H9 (cell line): ENCODE measurements around the gene MYD88. TPM values are rescaled to one million over a fixed set of nuclear protein-coding genes. Genes with fewer than 3 reads are reported as not detected.

Experiments
- DNase-seq: peaks from one replicate; pipeline ENCODE4 v3.0.0-alpha.2; 2017
- H2AFZ ChIP-seq: one replicate; pipeline ENCODE4 v1.6.1; 2013; ENCODE audit warnings: mild to moderate bottlenecking, low read length, control low read depth, moderate library complexity
- H2AK5ac ChIP-seq: 2 replicates; pipeline ENCODE4 v1.6.1; 2013; ENCODE audit warnings: low read length, control low read depth, mixed read lengths; ENCODE audit not compliant: insufficient read length
- H2BK120ac ChIP-seq: one replicate; pipeline ENCODE4 v1.6.1; 2013; ENCODE audit warnings: low read depth, mild to moderate bottlenecking, low read length, control low read depth, inconsistent platforms; ENCODE audit not compliant: poor library complexity, severe bottlenecking
- H2BK12ac ChIP-seq: 2 replicates; pipeline ENCODE4 v1.6.1; 2013; ENCODE audit warnings: low read length, control low read depth, mixed read lengths, low read depth; ENCODE audit not compliant: insufficient read length
- H2BK15ac ChIP-seq: 2 replicates; pipeline ENCODE4 v1.6.1; 2013; ENCODE audit warnings: low read depth, low read length, control low read depth
- H2BK20ac ChIP-seq: one replicate; pipeline ENCODE4 v1.6.1; 2013; ENCODE audit warnings: low read depth, mild to moderate bottlenecking, low read length, control low read depth, inconsistent platforms; ENCODE audit not compliant: poor library complexity, severe bottlenecking
- H2BK5ac ChIP-seq: 2 replicates; pipeline ENCODE4 v1.6.1; 2013; ENCODE audit warnings: low read length, control low read depth, mixed read lengths; ENCODE audit not compliant: insufficient read length
- H3K14ac ChIP-seq: 2 replicates; pipeline ENCODE4 v1.6.1; 2013; ENCODE audit warnings: low read length, control low read depth; ENCODE audit not compliant: insufficient read depth
- H3K18ac ChIP-seq: 2 replicates; pipeline ENCODE4 v1.6.1; 2013; ENCODE audit warnings: low read depth, mild to moderate bottlenecking, mixed read lengths, low read length, control low read depth; ENCODE audit not compliant: insufficient read length
- H3K23ac ChIP-seq: 2 replicates; pipeline ENCODE4 v1.6.1; 2013; ENCODE audit warnings: low read length, control low read depth, mixed read lengths, low read depth; ENCODE audit not compliant: insufficient read length
- H3K23me2 ChIP-seq: 2 replicates; pipeline ENCODE4 v1.6.1; 2013; ENCODE audit warnings: low read depth, mild to moderate bottlenecking, mixed read lengths, low read length, control low read depth; ENCODE audit not compliant: insufficient read length, poor library complexity, severe bottlenecking
- H3K27ac ChIP-seq: 2 replicates; pipeline ENCODE4 v1.5.1; 2013; ENCODE audit warnings: low read length, control low read depth, mixed read lengths, low read depth; ENCODE audit not compliant: insufficient read length
- H3K27me3 ChIP-seq: 2 replicates; pipeline ENCODE4 v1.6.1; 2013; ENCODE audit warnings: low read length, control low read depth, inconsistent platforms; ENCODE audit not compliant: insufficient read depth
- H3K4ac ChIP-seq: 2 replicates; pipeline ENCODE4 v1.6.1; 2013; ENCODE audit warnings: low read depth, mild to moderate bottlenecking, control low read depth, inconsistent platforms, low read length, moderate library complexity
- H3K4me1 ChIP-seq: 2 replicates; pipeline ENCODE4 v1.6.1; 2013; ENCODE audit warnings: low read length, control low read depth, inconsistent platforms; ENCODE audit not compliant: insufficient read depth
- H3K4me2 ChIP-seq: 2 replicates; pipeline ENCODE4 v1.6.1; 2013; ENCODE audit warnings: low read length, control low read depth, mixed read lengths; ENCODE audit not compliant: insufficient read length, insufficient read depth
- H3K56ac ChIP-seq: 2 replicates; pipeline ENCODE4 v1.6.1; 2013; ENCODE audit warnings: low read depth, mild to moderate bottlenecking, mixed read lengths, low read length, control low read depth; ENCODE audit not compliant: insufficient read length
- H3K79me1 ChIP-seq: 2 replicates; pipeline ENCODE4 v1.6.1; 2013; ENCODE audit warnings: low read depth, mild to moderate bottlenecking, moderate library complexity, low read length, control low read depth, inconsistent platforms; ENCODE audit not compliant: insufficient read depth, poor library complexity, severe bottlenecking
- H3K79me2 ChIP-seq: 2 replicates; pipeline ENCODE4 v1.6.1; 2013; ENCODE audit warnings: low read length, control low read depth, inconsistent platforms; ENCODE audit not compliant: insufficient read depth
- H3K9ac ChIP-seq: 2 replicates; pipeline ENCODE4 v1.6.1; 2013; ENCODE audit warnings: low read length, control low read depth, mixed read lengths; ENCODE audit not compliant: insufficient read length; ENCODE audit errors: extremely low read depth
- H3K9me3 ChIP-seq: one replicate; pipeline ENCODE4 v1.6.1; 2013; ENCODE audit warnings: low read depth, low read length, inconsistent platforms; ENCODE audit not compliant: control insufficient read depth
- H3T11ph ChIP-seq: one replicate; pipeline ENCODE4 v1.6.1; 2013; ENCODE audit warnings: mild to moderate bottlenecking, low read length, control low read depth, inconsistent platforms
- H4K20me1 ChIP-seq: one replicate; pipeline ENCODE4 v1.6.1; 2013; ENCODE audit not compliant: control insufficient read depth, insufficient read length, insufficient read depth
- H4K5ac ChIP-seq: 2 replicates; pipeline ENCODE4 v1.6.1; 2013; ENCODE audit warnings: low read depth, mild to moderate bottlenecking, mixed read lengths, low read length, control low read depth; ENCODE audit not compliant: insufficient read length
- H4K8ac ChIP-seq: replicated peaks from 2 replicates; pipeline ENCODE4 v1.6.1; 2013; ENCODE audit warnings: low read length, control low read depth, mixed read lengths, low read depth; ENCODE audit not compliant: insufficient read length
- H4K91ac ChIP-seq: 2 replicates; pipeline ENCODE4 v1.6.1; 2013; ENCODE audit warnings: low read depth, mild to moderate bottlenecking, moderate library complexity, mixed read lengths, low read length, control low read depth; ENCODE audit not compliant: insufficient read length
- H3K27ac Mint-ChIP-seq, 3 experiments: 2 replicates in 2 of 3; 3 replicates in 1 of 3; pipeline ENCODE4 v1.8.0; 2020 to 2021; ENCODE audit warnings: mixed read lengths in 3 of 3, mild to moderate bottlenecking in 1 of 3, moderate library complexity in 1 of 3
- H3K27me3 Mint-ChIP-seq: 2 replicates; pipeline ENCODE4 v1.8.0; 2021; ENCODE audit warnings: low read depth, mild to moderate bottlenecking, moderate library complexity, mixed read lengths
- H3K36me3 Mint-ChIP-seq, 3 experiments: 2 replicates in 2 of 3; 3 replicates in 1 of 3; pipeline ENCODE4 v1.8.0; 2020 to 2021; ENCODE audit warnings: low read depth in 3 of 3, mixed read lengths in 3 of 3; ENCODE audit not compliant: insufficient read depth in 1 of 3
- H3K4me1 Mint-ChIP-seq, 2 experiments: 2 replicates each; pipeline ENCODE4 v1.8.0; 2020; ENCODE audit warnings: mixed read lengths in 2 of 2
- H3K4me3 Mint-ChIP-seq, 2 experiments: 2 replicates in 1 of 2; 3 replicates in 1 of 2; pipeline ENCODE4 v1.8.0; 2020 to 2021; ENCODE audit warnings: mild to moderate bottlenecking in 2 of 2, mixed read lengths in 2 of 2, moderate library complexity in 1 of 2
- H3K9me3 Mint-ChIP-seq, 2 experiments: 2 replicates in 1 of 2; 3 replicates in 1 of 2; pipeline ENCODE4 v1.8.0; 2020; ENCODE audit warnings: mild to moderate bottlenecking in 2 of 2, mixed read lengths in 2 of 2, moderate library complexity in 1 of 2
- WGBS: extraction: QIAGEN DNeasy Blood & Tissue Kit; methylation state at CpG from one replicate; pipeline ENCODE4 v1.1.7; 2013; ENCODE audit warnings: missing lambda C conversion rate, low lambda C conversion rate, mixed read lengths; ENCODE audit not compliant: insufficient read length; ENCODE audit errors: extremely low coverage; 5-methylcytosine and 5-hydroxymethylcytosine counted together
- total RNA-seq: library from RNA; stranded (reverse); gene quantifications from 2 replicates; pipeline ENCODE4 v1.2.1, GENCODE V29; 2021
- TF ChIP-seq, protein P1 (sequence below): fragments of 200-600 bp; sonication (generic); conservative IDR thresholded peaks from 3 replicates; pipeline ENCODE4 v1.8.0; 2021; ENCODE audit warnings: antibody characterized with exemption, mild to moderate bottlenecking

MYD88 gene
- total RNA-seq, 1 experiment from 2014 or later, result 33.4 TPM

DNA sequence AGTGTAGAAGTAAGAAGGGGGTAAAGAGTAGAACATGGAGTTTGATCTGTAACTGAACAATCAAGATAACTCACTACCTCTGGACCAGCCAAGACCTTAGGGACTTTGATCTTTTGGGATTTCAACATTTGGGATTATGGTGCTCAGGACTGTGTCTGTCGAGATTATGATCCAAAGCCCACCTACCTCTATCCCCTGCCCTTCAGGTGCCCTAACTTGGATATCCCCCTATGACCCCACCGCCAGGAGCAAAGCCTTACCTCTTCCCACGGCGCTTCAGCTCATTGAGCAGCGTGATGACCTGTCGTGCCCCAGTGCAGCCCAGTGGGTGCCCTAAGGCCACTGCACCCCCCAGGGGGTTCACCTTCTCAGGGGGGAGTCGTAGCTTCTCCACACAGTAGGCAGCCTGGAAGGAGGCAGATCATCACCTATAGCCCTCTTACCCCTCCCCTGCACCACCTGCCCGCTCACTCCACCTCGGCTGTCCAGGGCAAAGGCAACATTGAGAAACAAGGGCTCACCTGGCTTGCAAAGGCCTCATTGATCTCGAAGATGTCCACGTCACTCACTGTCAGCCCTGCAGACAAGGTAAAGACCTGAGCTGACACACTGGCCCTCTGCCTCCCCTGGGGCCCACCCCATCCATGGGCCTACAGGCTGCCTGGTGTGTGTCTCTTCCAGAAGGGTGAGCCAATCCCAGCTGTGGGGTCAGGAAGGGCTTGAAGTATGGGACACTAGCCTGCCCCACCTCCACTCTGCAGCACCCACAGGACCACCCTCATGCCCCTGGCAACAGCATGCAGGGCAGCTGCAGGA, 12.9 kb upstream of the MYD88 start:
- Histone ChIP-seq H3K4me1 (no peaks in the 10 kb centered on the region), H3K27me3 (no peaks in the 10 kb centered on the region), H3K56ac (no peak overlapping the region), H4K20me1 (no peaks in the 10 kb centered on the region), H2BK15ac (no peak overlapping the region), H3K23ac (no peak overlapping the region), H4K8ac (no peak overlapping the region), H3T11ph (no peak overlapping the region), H3K18ac (no peak overlapping the region), H3K79me2 (no peaks in the 10 kb centered on the region), H3K23me2 (no peaks in the 10 kb centered on the region), H3K9ac (no peak overlapping the region), H3K79me1 (no peaks in the 10 kb centered on the region), H2BK5ac (no peak overlapping the region), H3K4me2 (no peak overlapping the region), H2BK20ac (no peak overlapping the region), H3K27ac (no peak overlapping the region), H3K9me3 (no peaks in the 10 kb centered on the region), H2AK5ac (no peak overlapping the region), H2AFZ (no peak overlapping the region), H4K5ac (no peak overlapping the region), H3K14ac (no peak overlapping the region), H2BK12ac (no peak overlapping the region), H2BK120ac (no peak overlapping the region), H3K4ac (no peak overlapping the region), H4K91ac (no peak overlapping the region)
- H3K36me3 Mint-ChIP-seq, result peaks cover 57 to 85% (median 77%) of the 10 kb centered on the region in 3 experiments
- DNase-seq, result no peak
- H3K27ac Mint-ChIP-seq, result no peak overlapping the region; a peak in 1 of 7 replicates
- no peaks in the 10 kb centered on the region; the same call in 1 of the 2 replicates for H3K27me3 Mint-ChIP-seq
- no peaks in the 10 kb centered on the region for H3K4me1 Mint-ChIP-seq
- H3K9me3 Mint-ChIP-seq, result no peaks in the 10 kb centered on the region
- TF ChIP-seq, protein P1, sequence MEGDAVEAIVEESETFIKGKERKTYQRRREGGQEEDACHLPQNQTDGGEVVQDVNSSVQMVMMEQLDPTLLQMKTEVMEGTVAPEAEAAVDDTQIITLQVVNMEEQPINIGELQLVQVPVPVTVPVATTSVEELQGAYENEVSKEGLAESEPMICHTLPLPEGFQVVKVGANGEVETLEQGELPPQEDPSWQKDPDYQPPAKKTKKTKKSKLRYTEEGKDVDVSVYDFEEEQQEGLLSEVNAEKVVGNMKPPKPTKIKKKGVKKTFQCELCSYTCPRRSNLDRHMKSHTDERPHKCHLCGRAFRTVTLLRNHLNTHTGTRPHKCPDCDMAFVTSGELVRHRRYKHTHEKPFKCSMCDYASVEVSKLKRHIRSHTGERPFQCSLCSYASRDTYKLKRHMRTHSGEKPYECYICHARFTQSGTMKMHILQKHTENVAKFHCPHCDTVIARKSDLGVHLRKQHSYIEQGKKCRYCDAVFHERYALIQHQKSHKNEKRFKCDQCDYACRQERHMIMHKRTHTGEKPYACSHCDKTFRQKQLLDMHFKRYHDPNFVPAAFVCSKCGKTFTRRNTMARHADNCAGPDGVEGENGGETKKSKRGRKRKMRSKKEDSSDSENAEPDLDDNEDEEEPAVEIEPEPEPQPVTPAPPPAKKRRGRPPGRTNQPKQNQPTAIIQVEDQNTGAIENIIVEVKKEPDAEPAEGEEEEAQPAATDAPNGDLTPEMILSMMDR, result no peak
- no peak overlapping the region for H3K4me3 Mint-ChIP-seq
- WGBS, result no CpG with 5 or more reads among the region's 11 CpGs
